OCI-LY7 (cell line): ENCODE data around the gene UVRAG. TPM values are rescaled to one million over a fixed set of nuclear protein-coding genes. Genes with fewer than 3 reads are reported as not detected.

ENCODE experiments used
- BruUV-seq: library from RNA; stranded (reverse); fragments of 400-500 nt; replicated peaks from 2 replicates; lab custom pipeline; 2021; lab: Mats Ljungman, UMichigan
- CTCF ChIA-PET: fragments of 300-600 bp; sonication (Branson Sonifier 250); formaldehyde crosslinking; loops from one replicate; lab custom pipeline; 2022; ENCODE audit warnings: antibody characterized with exemption; ENCODE audit not compliant: unreplicated experiment; lab: Charles Lee
- POLR2A ChIA-PET: fragments of 300-600 bp; sonication (Branson Sonifier 250); formaldehyde crosslinking; loops from one replicate; lab custom pipeline; 2022; ENCODE audit warnings: antibody characterized with exemption; lab: Charles Lee
- DNase-seq: peaks from one replicate; pipeline ENCODE4 v3.0.0-alpha.2; 2015; ENCODE audit warnings: low spot score
- H2AFZ ChIP-seq: fragments of 200-600 bp; sonication (generic), shearing (Covaris generic); 2 replicates; pipeline ENCODE4 v1.6.1; 2014; ENCODE audit warnings: mild to moderate bottlenecking, antibody characterized with exemption, low read length, moderate library complexity
- H3K27ac ChIP-seq: fragments of 200-600 bp; sonication (generic); 2 replicates; pipeline ENCODE4 v1.5.1; 2014; ENCODE audit warnings: mixed run types, low read depth, mild to moderate bottlenecking, moderate library complexity, low read length, inconsistent platforms; ENCODE audit not compliant: poor library complexity, severe bottlenecking
- H3K36me3 ChIP-seq: fragments of 200-600 bp; sonication (generic); 2 replicates; pipeline ENCODE4 v1.6.1; 2014; ENCODE audit warnings: mild to moderate bottlenecking, antibody characterized with exemption, low read length, moderate library complexity, mixed read lengths; ENCODE audit not compliant: insufficient read depth
- H3K4me1 ChIP-seq: fragments of 200-600 bp; sonication (generic); 2 replicates; pipeline ENCODE4 v1.5.1; 2014; ENCODE audit warnings: mild to moderate bottlenecking, low read length; ENCODE audit not compliant: insufficient read depth, poor library complexity, severe bottlenecking
- H3K4me2 ChIP-seq: fragments of 200-600 bp; sonication (generic); 2 replicates; pipeline ENCODE4 v1.6.1; 2014; ENCODE audit warnings: mild to moderate bottlenecking, low read length
- H3K4me3 ChIP-seq: fragments of 200-600 bp; sonication (generic); 2 replicates; pipeline ENCODE4 v1.5.1; 2014; ENCODE audit warnings: mild to moderate bottlenecking, low read depth, low read length; ENCODE audit not compliant: poor library complexity, severe bottlenecking
- H3K79me2 ChIP-seq: fragments of 200-600 bp; sonication (generic); 2 replicates; pipeline ENCODE4 v1.6.1; 2016; ENCODE audit warnings: low read depth, mild to moderate bottlenecking, low read length, moderate library complexity, mixed read lengths; ENCODE audit not compliant: insufficient read depth
- H3K9me2 ChIP-seq: fragments of 200-600 bp; sonication (generic); 2 replicates; pipeline ENCODE4 v1.6.1; 2016; ENCODE audit warnings: mild to moderate bottlenecking, low read length, mixed read lengths; ENCODE audit not compliant: insufficient read depth
- H3K9me3 ChIP-seq: fragments of 200-600 bp; sonication (generic); 2 replicates; pipeline ENCODE4 v1.6.1; 2014; ENCODE audit warnings: mild to moderate bottlenecking, mixed run types, low read length, mixed read lengths
- H4K20me1 ChIP-seq: fragments of 200-600 bp; sonication (generic); 2 replicates; pipeline ENCODE4 v1.6.1; 2014; ENCODE audit warnings: mild to moderate bottlenecking, antibody characterized with exemption, low read length, moderate library complexity, mixed read lengths; ENCODE audit not compliant: insufficient read depth
- EZH2phosphoT487 ChIP-seq: fragments of 200-600 bp; sonication (generic); IDR thresholded peaks from 2 replicates; pipeline ENCODE4 v1.6.1; 2018; ENCODE audit warnings: low read depth, borderline replicate concordance, mild to moderate bottlenecking, mixed run types, antibody characterized with exemption, low read length, moderate library complexity, mixed read lengths
- intact Hi-C: fragments of 100-400 bp; cut with micrococcal nuclease; formaldehyde crosslinking; loops from one replicate; pipeline ENCODE4 v1.10.0; 2022; ENCODE audit not compliant: unreplicated experiment
- total RNA-seq, 2 experiments: library from RNA; depleted of rRNA in 1 of 2; stranded (reverse); fragments of >200 nt in 1 of 2; shearing (Covaris generic) in 1 of 2; gene quantifications; 2 replicates each; pipeline ENCODE4 v1.2.3, GENCODE V29; 2014 to 2022
- TF ChIP-seq, protein P1 (sequence below): fragments of 200-600 bp; sonication (generic); conservative IDR thresholded peaks from 2 replicates; pipeline ENCODE4 v1.5.1; 2014; ENCODE audit warnings: mild to moderate bottlenecking, antibody characterized with exemption, low read length, moderate library complexity, mixed read lengths

The UVRAG gene
- total RNA-seq, 2 experiments from 2014 or later: 43.7 to 73.3 TPM

DNA sequence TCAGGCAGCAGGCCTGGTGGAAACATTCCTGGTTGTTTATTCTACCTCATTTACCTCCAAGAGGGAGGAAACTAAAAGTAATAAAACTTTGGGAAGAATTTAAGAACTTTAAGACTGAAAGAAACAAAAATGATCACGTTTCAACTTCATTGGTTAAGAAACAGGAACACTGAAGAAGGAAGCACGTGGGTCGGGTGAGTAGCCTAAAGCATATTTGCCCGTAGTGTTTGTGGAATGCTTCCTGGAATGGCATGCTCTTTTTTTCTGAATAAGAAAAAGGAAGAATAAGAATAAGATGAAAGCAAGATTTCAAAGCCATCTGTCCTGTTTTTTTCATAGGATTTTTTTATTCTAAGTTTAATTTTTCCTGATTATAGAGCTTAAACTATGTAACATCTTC lies 308.2 kb downstream of the UVRAG start:
- H3K9me3 ChIP-seq: no peaks in the 10 kb centered on the region
- H2AFZ ChIP-seq: no peak overlapping the region
- H3K79me2 ChIP-seq: no peaks in the 10 kb centered on the region
- H3K4me1 ChIP-seq: peaks cover 15% of the 10 kb centered on the region
- H4K20me1 ChIP-seq: no peaks in the 10 kb centered on the region
- no peak overlapping the region for H3K27ac ChIP-seq
- no peak overlapping the region for H3K4me2 ChIP-seq
- intact Hi-C loops: no loop called here
- H3K4me3 ChIP-seq: no peak overlapping the region
- BruUV-seq: no TSS peak
- ChIA-PET CTCF (no interaction called here), POLR2A (no interaction called here)
- TF ChIP-seq, protein P1, sequence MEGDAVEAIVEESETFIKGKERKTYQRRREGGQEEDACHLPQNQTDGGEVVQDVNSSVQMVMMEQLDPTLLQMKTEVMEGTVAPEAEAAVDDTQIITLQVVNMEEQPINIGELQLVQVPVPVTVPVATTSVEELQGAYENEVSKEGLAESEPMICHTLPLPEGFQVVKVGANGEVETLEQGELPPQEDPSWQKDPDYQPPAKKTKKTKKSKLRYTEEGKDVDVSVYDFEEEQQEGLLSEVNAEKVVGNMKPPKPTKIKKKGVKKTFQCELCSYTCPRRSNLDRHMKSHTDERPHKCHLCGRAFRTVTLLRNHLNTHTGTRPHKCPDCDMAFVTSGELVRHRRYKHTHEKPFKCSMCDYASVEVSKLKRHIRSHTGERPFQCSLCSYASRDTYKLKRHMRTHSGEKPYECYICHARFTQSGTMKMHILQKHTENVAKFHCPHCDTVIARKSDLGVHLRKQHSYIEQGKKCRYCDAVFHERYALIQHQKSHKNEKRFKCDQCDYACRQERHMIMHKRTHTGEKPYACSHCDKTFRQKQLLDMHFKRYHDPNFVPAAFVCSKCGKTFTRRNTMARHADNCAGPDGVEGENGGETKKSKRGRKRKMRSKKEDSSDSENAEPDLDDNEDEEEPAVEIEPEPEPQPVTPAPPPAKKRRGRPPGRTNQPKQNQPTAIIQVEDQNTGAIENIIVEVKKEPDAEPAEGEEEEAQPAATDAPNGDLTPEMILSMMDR: no peak
- no peak for TF ChIP-seq EZH2phosphoT487
- H3K9me2 ChIP-seq: no peaks in the 10 kb centered on the region
- no peak for DNase-seq
- peaks cover 20% of the 10 kb centered on the region for H3K36me3 ChIP-seq

DNA sequence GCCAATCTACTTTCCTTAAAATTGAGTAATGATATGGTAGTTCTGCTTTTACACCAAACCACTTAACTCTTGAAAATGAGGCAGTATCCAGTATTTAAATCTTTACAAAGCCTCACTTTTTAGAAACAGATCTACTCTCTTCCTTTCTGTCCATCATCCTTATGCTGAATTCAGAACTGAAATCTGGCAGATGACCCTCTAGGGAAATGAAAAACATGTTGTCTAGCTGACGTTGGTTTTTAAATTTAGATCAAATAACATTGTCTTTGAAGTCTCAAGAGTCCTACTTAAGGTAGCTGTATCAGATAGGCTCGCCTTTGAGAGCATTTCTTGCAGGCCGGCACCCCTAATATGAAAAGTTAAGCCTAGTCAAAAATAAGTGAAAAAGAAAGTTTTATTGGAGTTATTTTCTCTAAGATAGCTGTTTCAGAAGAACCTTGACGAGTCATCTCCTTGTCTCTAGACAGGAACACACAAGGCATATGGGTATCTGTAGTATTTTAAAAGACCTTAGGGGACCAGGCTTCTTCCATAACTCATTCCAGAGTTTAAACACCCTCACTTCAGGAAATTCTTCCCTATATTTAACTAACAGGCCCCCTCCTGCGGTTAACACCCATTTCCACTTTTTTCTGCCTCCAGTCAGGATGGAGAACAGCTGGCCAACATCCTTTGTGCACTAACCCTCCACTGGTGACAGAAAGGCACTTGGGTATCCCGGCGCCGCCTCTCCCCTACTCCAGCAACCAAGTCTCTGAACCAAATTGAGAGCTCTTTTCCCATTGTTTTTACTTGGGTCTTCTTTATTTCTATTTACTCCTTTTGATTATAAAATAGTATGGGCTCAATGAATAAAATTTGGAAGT lies 310.1 kb downstream of the UVRAG start:
- no peaks in the 10 kb centered on the region for H3K79me2 ChIP-seq
- no peak for TF ChIP-seq EZH2phosphoT487
- TF ChIP-seq, protein P1: no peak
- BruUV-seq: no TSS peak
- H3K4me1 ChIP-seq: peaks cover 15% of the 10 kb centered on the region
- CTCF ChIA-PET: no interaction called here
- H3K27ac ChIP-seq: peak overlapping the region; percentile 3
- peaks cover 20% of the 10 kb centered on the region for H3K36me3 ChIP-seq
- POLR2A ChIA-PET: interaction anchor here (0.9 to 1.3 kb wide), 3 partner anchors 15 to 204 kb away, joined by 3 to 4 read pairs (median 4); no protein-coding TSS in a partner anchor
- H4K20me1 ChIP-seq: no peaks in the 10 kb centered on the region
- H2AFZ ChIP-seq: no peak overlapping the region
- no peaks in the 10 kb centered on the region for H3K9me2 ChIP-seq
- no peaks in the 10 kb centered on the region for H3K9me3 ChIP-seq
- no peak overlapping the region for H3K4me3 ChIP-seq
- intact Hi-C loops: no loop called here
- DNase-seq: peak; percentile 55
- peak overlapping the region; percentile 33 for H3K4me2 ChIP-seq

DNA sequence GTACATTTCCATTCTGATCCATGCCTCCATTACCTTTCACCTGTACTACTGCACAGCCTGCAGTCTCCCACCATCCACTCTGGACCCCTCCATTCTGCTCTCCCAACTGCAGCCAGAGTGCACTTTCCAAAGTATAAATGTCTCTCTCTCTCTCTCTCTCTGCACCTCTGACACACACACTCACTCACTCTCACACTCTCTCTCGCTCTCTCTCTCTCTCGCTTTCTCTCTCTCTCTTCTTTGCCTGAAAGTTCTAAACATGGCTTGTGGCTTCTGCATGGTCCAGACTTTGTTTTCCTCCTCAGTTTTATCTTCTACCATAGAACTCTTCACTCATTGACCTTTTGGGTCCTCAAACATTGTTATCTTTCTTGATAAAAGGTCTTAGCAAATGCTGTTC lies 314.7 kb downstream of the UVRAG start:
- Histone ChIP-seq H3K79me2 (no peaks in the 10 kb centered on the region), H3K4me2 (no peak overlapping the region), H3K9me3 (no peaks in the 10 kb centered on the region), H2AFZ (no peak overlapping the region), H3K4me3 (no peak overlapping the region), H3K9me2 (no peaks in the 10 kb centered on the region), H3K36me3 (peaks cover 16% of the 10 kb centered on the region), H3K4me1 (peaks cover 9% of the 10 kb centered on the region), H4K20me1 (peaks cover 3% of the 10 kb centered on the region; the same call in 1 of the 2 replicates), H3K27ac (no peak overlapping the region)
- no peak for DNase-seq
- intact Hi-C loops: no loop called here
- BruUV-seq: no TSS peak
- TF ChIP-seq, protein P1: no peak
- TF ChIP-seq EZH2phosphoT487: no peak
- POLR2A ChIA-PET: interaction anchor here (1.0 kb wide), 1 partner anchor 9 kb away, joined by 3 read pairs; no protein-coding TSS in a partner anchor
- CTCF ChIA-PET: no interaction called here
